Neural progenitor cell (in vitro differentiated cells): ENCODE results near the gene BDKRB2. TPM values are rescaled to one million over a fixed set of nuclear protein-coding genes. Genes with fewer than 3 reads are reported as not detected.

Experiments used
- DNase-seq: peaks from one replicate; pipeline ENCODE4 v3.0.0-alpha.2; 2016; ENCODE audit warnings: low spot score
- H2AFZ ChIP-seq: fragments of 200-600 bp; sonication (generic); replicated peaks from 2 replicates; pipeline ENCODE4 v1.6.1; 2016; ENCODE audit warnings: antibody characterized with exemption
- H3F3A ChIP-seq: fragments of 200-600 bp; sonication (generic); 2 replicates; pipeline ENCODE4 v1.6.1; 2016; ENCODE audit warnings: antibody characterized with exemption, low read depth
- H3K27ac ChIP-seq: fragments of 200-600 bp; sonication (generic); 2 replicates; pipeline ENCODE4 v1.5.1; 2016; ENCODE audit warnings: mild to moderate bottlenecking
- H3K27me3 ChIP-seq: fragments of 200-600 bp; sonication (generic); 2 replicates; pipeline ENCODE4 v1.6.1; 2016; ENCODE audit warnings: mild to moderate bottlenecking, moderate library complexity
- H3K36me3 ChIP-seq: fragments of 200-600 bp; sonication (generic); 2 replicates; pipeline ENCODE4 v1.5.1; 2016
- H3K4me1 ChIP-seq: fragments of 200-600 bp; sonication (generic); 2 replicates; pipeline ENCODE4 v1.6.1; 2016; ENCODE audit warnings: mixed run types
- H3K4me2 ChIP-seq: fragments of 200-600 bp; sonication (generic); 2 replicates; pipeline ENCODE4 v1.6.1; 2016
- H3K4me3 ChIP-seq: fragments of 200-600 bp; sonication (generic); 2 replicates; pipeline ENCODE4 v1.5.1; 2016
- H3K79me2 ChIP-seq: fragments of 200-600 bp; sonication (generic); 2 replicates; pipeline ENCODE4 v1.6.1; 2016; ENCODE audit warnings: low read depth
- H3K9ac ChIP-seq: fragments of 200-600 bp; sonication (generic); 2 replicates; pipeline ENCODE4 v1.6.1; 2016
- H3K9me3 ChIP-seq: fragments of 200-600 bp; sonication (generic); 2 replicates; pipeline ENCODE4 v1.5.1; 2016; ENCODE audit warnings: low read depth
- H4K20me1 ChIP-seq: fragments of 200-600 bp; sonication (generic); 2 replicates; pipeline ENCODE4 v1.6.1; 2016; ENCODE audit warnings: low read depth
- H3K27ac Mint-ChIP-seq: 3 replicates; pipeline ENCODE4 v1.8.0; 2021; ENCODE audit warnings: mixed read lengths
- H3K27me3 Mint-ChIP-seq: 2 replicates; pipeline ENCODE4 v1.8.0; 2022; ENCODE audit warnings: low read depth, mild to moderate bottlenecking, inconsistent platforms, moderate library complexity, mixed read lengths; ENCODE audit not compliant: insufficient read depth
- H3K36me3 Mint-ChIP-seq: 3 replicates; pipeline ENCODE4 v1.8.0; 2021; ENCODE audit warnings: mixed read lengths
- H3K4me1 Mint-ChIP-seq: 3 replicates; pipeline ENCODE4 v1.8.0; 2021; ENCODE audit warnings: mixed read lengths
- H3K4me3 Mint-ChIP-seq: 3 replicates; pipeline ENCODE4 v1.8.0; 2021; ENCODE audit warnings: mild to moderate bottlenecking, moderate library complexity, mixed read lengths
- H3K9me3 Mint-ChIP-seq: 3 replicates; pipeline ENCODE4 v1.8.0; 2020; ENCODE audit warnings: mixed read lengths
- EZH2 ChIP-seq: fragments of 200-600 bp; sonication (generic); IDR thresholded peaks from 2 replicates; pipeline ENCODE4 v1.6.1; 2017; ENCODE audit warnings: antibody characterized with exemption, mild to moderate bottlenecking, moderate library complexity
- EZH2phosphoT487 ChIP-seq: fragments of 200-600 bp; sonication (generic); IDR thresholded peaks from 2 replicates; pipeline ENCODE4 v1.6.1; 2017; ENCODE audit warnings: antibody characterized with exemption
- total RNA-seq: library from RNA; depleted of rRNA; stranded (reverse); fragments of >200 nt; gene quantifications from 2 replicates; pipeline ENCODE4 v1.2.3, GENCODE V29; 2015; ENCODE audit warnings: low replicate concordance
- TF ChIP-seq, protein P1 (sequence below): fragments of 200-600 bp; sonication (generic); IDR thresholded peaks from 2 replicates; pipeline ENCODE4 v1.5.1; 2017; ENCODE audit warnings: antibody characterized with exemption, mild to moderate bottlenecking

The BDKRB2 gene
- total RNA-seq, 1 donor from 2014 or later: 0.37 TPM

GRCh38 chr14:96257056-96257455 lies 52.4 kb downstream of the BDKRB2 start:
- no peaks in the 10 kb centered on the region for H4K20me1 ChIP-seq
- no peaks in the 10 kb centered on the region for H3K36me3 ChIP-seq
- H3K27ac Mint-ChIP-seq: no peak overlapping the region
- H2AFZ ChIP-seq: no peak overlapping the region
- TF ChIP-seq EZH2phosphoT487 (no peak), EZH2 (no peak)
- TF ChIP-seq, protein P1, sequence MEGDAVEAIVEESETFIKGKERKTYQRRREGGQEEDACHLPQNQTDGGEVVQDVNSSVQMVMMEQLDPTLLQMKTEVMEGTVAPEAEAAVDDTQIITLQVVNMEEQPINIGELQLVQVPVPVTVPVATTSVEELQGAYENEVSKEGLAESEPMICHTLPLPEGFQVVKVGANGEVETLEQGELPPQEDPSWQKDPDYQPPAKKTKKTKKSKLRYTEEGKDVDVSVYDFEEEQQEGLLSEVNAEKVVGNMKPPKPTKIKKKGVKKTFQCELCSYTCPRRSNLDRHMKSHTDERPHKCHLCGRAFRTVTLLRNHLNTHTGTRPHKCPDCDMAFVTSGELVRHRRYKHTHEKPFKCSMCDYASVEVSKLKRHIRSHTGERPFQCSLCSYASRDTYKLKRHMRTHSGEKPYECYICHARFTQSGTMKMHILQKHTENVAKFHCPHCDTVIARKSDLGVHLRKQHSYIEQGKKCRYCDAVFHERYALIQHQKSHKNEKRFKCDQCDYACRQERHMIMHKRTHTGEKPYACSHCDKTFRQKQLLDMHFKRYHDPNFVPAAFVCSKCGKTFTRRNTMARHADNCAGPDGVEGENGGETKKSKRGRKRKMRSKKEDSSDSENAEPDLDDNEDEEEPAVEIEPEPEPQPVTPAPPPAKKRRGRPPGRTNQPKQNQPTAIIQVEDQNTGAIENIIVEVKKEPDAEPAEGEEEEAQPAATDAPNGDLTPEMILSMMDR: no peak
- no peak for DNase-seq
- no peak overlapping the region for H3K4me3 Mint-ChIP-seq
- H3K27ac ChIP-seq: no peak overlapping the region
- no peaks in the 10 kb centered on the region for H3K79me2 ChIP-seq
- H3K9me3 Mint-ChIP-seq: peaks cover 17% of the 10 kb centered on the region
- H3K4me3 ChIP-seq: no peak overlapping the region
- H3K27me3 ChIP-seq: no peaks in the 10 kb centered on the region
- H3K9ac ChIP-seq: no peak overlapping the region
- H3K36me3 Mint-ChIP-seq: no peaks in the 10 kb centered on the region
- peaks cover 12% of the 10 kb centered on the region for H3K4me1 Mint-ChIP-seq
- no peaks in the 10 kb centered on the region for H3F3A ChIP-seq
- H3K4me1 ChIP-seq: no peaks in the 10 kb centered on the region
- H3K4me2 ChIP-seq: no peak overlapping the region
- H3K27me3 Mint-ChIP-seq: peaks cover 6% of the 10 kb centered on the region
- H3K9me3 ChIP-seq: no peaks in the 10 kb centered on the region

DNA sequence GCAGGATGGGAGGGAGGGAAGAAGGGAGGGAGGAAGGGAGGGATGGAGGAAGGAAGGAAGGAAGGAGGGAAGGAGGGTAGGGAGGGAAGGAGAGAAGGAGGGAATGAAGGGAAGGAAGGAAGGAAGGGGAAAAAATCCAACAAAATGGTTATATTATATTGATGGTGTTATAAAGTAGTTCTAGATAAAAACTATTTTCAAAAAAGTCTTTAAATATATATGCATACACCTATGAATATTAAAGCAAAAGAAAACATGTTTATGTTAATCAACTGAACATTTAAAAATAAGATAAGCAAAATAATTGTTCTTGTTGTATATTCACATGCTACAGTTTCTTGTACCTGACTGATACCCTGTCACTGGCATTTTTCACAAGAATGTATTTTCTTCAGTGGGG lies 53.3 kb downstream of the BDKRB2 start:
- Mint-ChIP-seq H3K9me3 (peaks cover 17% of the 10 kb centered on the region), H3K36me3 (no peaks in the 10 kb centered on the region), H3K4me1 (peaks cover 8% of the 10 kb centered on the region), H3K27ac (no peak overlapping the region), H3K27me3 (peaks cover 6% of the 10 kb centered on the region), H3K4me3 (no peak overlapping the region)
- H4K20me1 ChIP-seq: no peaks in the 10 kb centered on the region
- no peaks in the 10 kb centered on the region for H3K36me3 ChIP-seq
- H3K79me2 ChIP-seq: no peaks in the 10 kb centered on the region
- H2AFZ ChIP-seq: no peak overlapping the region
- no peaks in the 10 kb centered on the region for H3K27me3 ChIP-seq
- DNase-seq: no peak
- H3K9me3 ChIP-seq: no peaks in the 10 kb centered on the region
- H3F3A ChIP-seq: no peaks in the 10 kb centered on the region
- TF ChIP-seq, protein P1: no peak
- TF ChIP-seq EZH2phosphoT487 (no peak), EZH2 (no peak)
- no peak overlapping the region for H3K9ac ChIP-seq
- no peaks in the 10 kb centered on the region for H3K4me1 ChIP-seq
- no peak overlapping the region for H3K27ac ChIP-seq
- H3K4me3 ChIP-seq: no peak overlapping the region
- H3K4me2 ChIP-seq: no peak overlapping the region

DNA sequence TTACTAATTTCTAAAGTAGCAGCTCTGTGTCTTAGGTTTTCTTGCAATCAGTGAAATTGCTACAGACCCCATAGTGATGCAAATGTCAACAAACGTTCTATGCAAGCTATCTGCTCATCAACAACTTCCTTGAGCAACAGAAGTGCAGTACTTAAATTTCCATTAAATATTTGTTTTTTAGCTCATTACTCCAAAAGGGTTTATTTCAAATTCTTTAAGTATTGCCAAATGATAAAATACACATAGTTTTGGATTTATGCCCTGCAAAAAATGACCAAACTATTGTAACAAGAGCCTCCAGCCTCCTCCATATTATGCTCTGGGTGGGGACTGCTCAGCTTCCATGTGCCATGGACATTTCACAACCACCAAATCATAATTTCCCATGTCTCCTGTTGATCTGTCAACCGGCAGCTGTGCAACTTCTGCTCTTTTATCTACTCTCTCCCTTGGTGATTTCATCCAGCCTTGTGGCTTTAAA lies 55.7 kb downstream of the BDKRB2 start:
- Mint-ChIP-seq H3K27ac (no peak overlapping the region), H3K36me3 (no peaks in the 10 kb centered on the region), H3K27me3 (peaks cover 5% of the 10 kb centered on the region), H3K9me3 (peaks cover 17% of the 10 kb centered on the region), H3K4me3 (no peak overlapping the region), H3K4me1 (no peaks in the 10 kb centered on the region)
- no peak for DNase-seq
- H3K4me2 ChIP-seq: no peak overlapping the region
- TF ChIP-seq EZH2 (no peak), EZH2phosphoT487 (no peak)
- TF ChIP-seq, protein P1: no peak
- no peaks in the 10 kb centered on the region for H3K79me2 ChIP-seq
- no peaks in the 10 kb centered on the region for H3F3A ChIP-seq
- no peak overlapping the region for H2AFZ ChIP-seq
- H3K9me3 ChIP-seq: no peaks in the 10 kb centered on the region
- no peaks in the 10 kb centered on the region for H4K20me1 ChIP-seq
- H3K27ac ChIP-seq: no peak overlapping the region
- H3K4me3 ChIP-seq: no peak overlapping the region
- no peaks in the 10 kb centered on the region for H3K27me3 ChIP-seq
- no peak overlapping the region for H3K9ac ChIP-seq
- H3K4me1 ChIP-seq: no peaks in the 10 kb centered on the region
- no peaks in the 10 kb centered on the region for H3K36me3 ChIP-seq
